NCI-H2107 (cell line): ENCODE data around the gene TRAF7.

Source experiments
- DNase-seq: peaks from one replicate; lab custom pipeline; 2025; lab: John Stamatoyannopoulos, UW

Gene TRAF7

GRCh38 chr16:2181952-2182351 is 26.4 kb downstream of the TRAF7 start:
- no peak for DNase-seq

GRCh38 chr16:2183671-2184070 is 28.1 kb downstream of the TRAF7 start:
- no peak for DNase-seq

GRCh38 chr16:2184346-2184745 is 28.8 kb downstream of the TRAF7 start:
- no peak for DNase-seq

GRCh38 chr16:2184962-2185361 is 29.4 kb downstream of the TRAF7 start:
- no peak for DNase-seq

GRCh38 chr16:2186064-2186463 is 30.5 kb downstream of the TRAF7 start:
- no peak for DNase-seq

- DNase-seq = no peak
These were observed 30.9 kb downstream of the TRAF7 start for GRCh38 chr16:2186505-2186904.

GRCh38 chr16:2187212-2187611 is 31.6 kb downstream of the TRAF7 start:
- DNase-seq = no peak

GRCh38 chr16:2188395-2188794 is 32.8 kb downstream of the TRAF7 start:
- no peak for DNase-seq

- DNase-seq = no peak
These were observed 33.8 kb downstream of the TRAF7 start for GRCh38 chr16:2189252-2189893.

- DNase-seq = no peak
These were observed 34.5 kb downstream of the TRAF7 start for GRCh38 chr16:2190002-2190658.

- no peak for DNase-seq
These were observed 35.3 kb downstream of the TRAF7 start for GRCh38 chr16:2190659-2191445.

- no peak for DNase-seq
These were observed 35.8 kb downstream of the TRAF7 start for GRCh38 chr16:2191446-2191706.

- no peak for DNase-seq
These were observed 38.7 kb downstream of the TRAF7 start for GRCh38 chr16:2194166-2194834.

- DNase-seq = peak; percentile 40
These were observed 39.3 kb downstream of the TRAF7 start for GRCh38 chr16:2194852-2195321.

- no peak for DNase-seq
These were observed 40.0 kb downstream of the TRAF7 start for GRCh38 chr16:2195322-2196161.

GRCh38 chr16:2196162-2196980 is 40.8 kb downstream of the TRAF7 start, which contains the start of gene CASKIN1:
CASKIN1 (minus strand) TSS chr16:2196605; CDS start chr16:2196432, 173 bp downstream.
- DNase-seq = no peak

- DNase-seq = no peak
These were observed 41.5 kb downstream of the TRAF7 start for GRCh38 chr16:2196981-2197511.

- DNase-seq = no peak
These were observed 42.2 kb downstream of the TRAF7 start for GRCh38 chr16:2197765-2198164.

- no peak for DNase-seq
These were observed 42.7 kb downstream of the TRAF7 start for GRCh38 chr16:2198283-2198682.

- DNase-seq = no peak
These were observed 43.5 kb downstream of the TRAF7 start for GRCh38 chr16:2199095-2199494.
